HG03558 (cell line): Measurements from ENCODE around the gene ZW10.
"Not testable (repeated sequence)": the region's sequence is repeated elsewhere in the genome, so short reads cannot be mapped to it uniquely, and the experiment has no call there.

Experiments used
- ATAC-seq: cut with Tn5 transposase; IDR thresholded peaks from one replicate; pipeline ENCODE4 v1.9.1; 2021; ENCODE audit warnings: moderate number of reproducible peaks; ENCODE audit not compliant: unreplicated experiment; ENCODE audit errors: extremely low read depth

Gene ZW10, protein sequence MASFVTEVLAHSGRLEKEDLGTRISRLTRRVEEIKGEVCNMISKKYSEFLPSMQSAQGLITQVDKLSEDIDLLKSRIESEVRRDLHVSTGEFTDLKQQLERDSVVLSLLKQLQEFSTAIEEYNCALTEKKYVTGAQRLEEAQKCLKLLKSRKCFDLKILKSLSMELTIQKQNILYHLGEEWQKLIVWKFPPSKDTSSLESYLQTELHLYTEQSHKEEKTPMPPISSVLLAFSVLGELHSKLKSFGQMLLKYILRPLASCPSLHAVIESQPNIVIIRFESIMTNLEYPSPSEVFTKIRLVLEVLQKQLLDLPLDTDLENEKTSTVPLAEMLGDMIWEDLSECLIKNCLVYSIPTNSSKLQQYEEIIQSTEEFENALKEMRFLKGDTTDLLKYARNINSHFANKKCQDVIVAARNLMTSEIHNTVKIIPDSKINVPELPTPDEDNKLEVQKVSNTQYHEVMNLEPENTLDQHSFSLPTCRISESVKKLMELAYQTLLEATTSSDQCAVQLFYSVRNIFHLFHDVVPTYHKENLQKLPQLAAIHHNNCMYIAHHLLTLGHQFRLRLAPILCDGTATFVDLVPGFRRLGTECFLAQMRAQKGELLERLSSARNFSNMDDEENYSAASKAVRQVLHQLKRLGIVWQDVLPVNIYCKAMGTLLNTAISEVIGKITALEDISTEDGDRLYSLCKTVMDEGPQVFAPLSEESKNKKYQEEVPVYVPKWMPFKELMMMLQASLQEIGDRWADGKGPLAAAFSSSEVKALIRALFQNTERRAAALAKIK

DNA sequence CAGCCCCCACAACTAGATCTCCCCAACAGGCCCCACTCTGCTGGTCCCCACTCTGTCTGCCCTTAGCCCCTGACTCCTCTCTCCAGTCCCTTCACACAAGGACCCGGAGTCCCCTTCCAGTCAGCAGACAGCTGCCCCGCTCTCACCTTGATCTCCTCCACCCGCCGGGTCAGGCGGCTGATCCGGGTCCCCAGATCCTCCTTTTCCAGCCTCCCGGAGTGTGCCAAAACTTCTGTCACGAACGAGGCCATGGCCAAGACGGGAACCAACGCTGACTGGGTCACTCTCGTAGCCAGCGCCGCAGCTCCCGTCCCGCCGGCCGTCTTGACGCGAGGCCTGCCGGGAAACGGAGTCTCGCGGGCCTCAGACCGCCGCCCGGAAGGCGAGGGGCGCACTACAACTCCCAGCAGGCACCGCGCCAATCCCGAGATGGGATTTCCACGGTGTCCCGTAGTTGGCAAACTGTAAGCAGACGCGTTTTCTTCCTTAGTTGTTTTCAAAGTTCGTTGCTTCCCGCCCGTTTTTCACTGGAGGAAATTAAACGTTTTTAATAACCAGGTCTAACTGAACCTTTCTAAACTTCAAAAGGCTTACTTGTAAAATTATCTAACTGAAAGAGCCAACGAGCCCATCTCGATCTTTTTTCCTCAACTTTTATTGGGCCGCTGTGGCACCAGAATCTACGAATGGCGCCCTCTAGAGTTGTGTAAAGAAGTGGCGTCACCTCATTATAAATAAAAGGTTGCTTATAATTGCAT lies at the start of gene ZW10:
Gene ZW10, minus strand, starts transcription at position 277 of the 758 bp plus-strand sequence. Its CDS starts 26 bp downstream, at position 251.
- peak; percentile 89 for ATAC-seq

DNA sequence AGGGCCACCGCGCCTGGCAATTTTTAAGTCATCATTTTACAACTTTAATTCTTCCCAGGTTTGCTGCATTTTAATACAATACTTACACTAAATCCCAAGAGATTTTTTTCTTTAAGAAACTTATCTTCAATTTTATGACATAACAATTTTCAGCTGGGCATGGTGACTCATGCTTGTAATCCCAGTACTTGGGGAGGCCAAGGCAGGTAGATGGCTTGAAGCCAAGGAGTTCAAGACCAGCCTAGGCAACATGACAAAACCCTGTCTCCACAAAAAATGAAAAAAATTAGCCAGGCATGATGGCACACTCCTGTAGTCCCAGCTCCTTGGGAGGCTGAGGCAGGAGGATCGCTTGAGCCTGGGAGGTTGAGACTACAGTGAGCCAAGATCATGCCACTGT lies 44.9 kb upstream of the ZW10 start:
- no peak for ATAC-seq

- no peak for ATAC-seq
Measured at GRCh38 chr11:113817626-113818025, 44.1 kb upstream of the ZW10 start.

DNA sequence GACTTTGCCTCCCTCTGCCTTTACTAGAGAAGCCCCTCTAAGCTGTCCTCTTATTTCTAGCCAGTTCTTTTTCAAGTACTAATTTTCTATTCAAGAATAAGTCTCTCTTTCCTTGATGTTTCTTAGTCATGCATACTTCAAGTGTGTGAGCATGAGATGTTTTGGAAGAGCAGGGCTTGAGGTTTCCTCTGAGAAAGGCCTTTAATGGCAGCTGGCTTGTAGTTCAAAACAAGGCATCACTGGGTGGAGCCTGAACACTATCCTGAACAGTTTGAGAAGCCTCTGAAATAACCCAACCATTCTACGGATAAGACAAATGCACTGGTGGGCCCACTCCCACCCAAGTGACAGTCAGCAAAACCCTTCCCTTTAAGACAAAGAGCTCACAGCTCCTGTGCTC lies 43.7 kb upstream of the ZW10 start:
- no peak for ATAC-seq

DNA sequence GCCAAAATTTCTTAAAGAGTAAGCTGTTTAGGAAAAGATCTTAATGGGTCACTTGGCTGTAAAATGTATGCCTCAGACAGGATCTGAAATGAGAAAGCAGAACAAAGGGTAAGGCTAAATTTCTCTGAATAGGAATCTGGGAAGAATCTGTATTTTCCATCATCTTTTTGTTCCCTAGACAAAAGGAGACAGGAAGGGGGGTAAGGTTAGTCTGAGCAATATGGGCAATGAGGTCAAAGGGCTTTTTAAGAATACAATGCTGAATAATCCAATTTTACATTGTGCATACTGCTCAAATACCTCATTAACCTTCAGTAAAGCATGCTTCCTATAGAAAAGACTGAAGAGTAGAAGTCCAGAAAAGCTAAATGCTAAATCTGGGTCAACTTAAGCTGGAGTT lies 40.7 kb upstream of the ZW10 start:
- no peak for ATAC-seq

DNA sequence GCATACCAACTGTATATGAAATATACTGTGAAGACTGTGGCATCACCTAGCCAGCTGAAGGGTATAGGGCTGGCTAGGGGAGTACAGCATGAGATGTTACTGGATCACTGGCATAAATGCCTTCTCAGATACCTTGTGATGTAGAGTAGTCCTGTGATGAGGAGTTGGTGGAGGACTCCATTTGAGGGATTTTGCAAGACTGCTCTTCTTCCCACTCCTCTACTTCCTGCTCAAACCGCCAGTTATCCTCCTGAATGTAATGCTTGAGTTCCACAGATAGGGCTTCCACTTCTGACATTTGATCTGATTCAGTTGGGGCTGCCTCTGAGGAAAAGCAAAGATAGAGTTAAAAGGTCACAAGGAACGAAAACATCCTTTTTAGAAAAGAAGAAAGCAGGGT lies 35.4 kb upstream of the ZW10 start:
- ATAC-seq: no peak

DNA sequence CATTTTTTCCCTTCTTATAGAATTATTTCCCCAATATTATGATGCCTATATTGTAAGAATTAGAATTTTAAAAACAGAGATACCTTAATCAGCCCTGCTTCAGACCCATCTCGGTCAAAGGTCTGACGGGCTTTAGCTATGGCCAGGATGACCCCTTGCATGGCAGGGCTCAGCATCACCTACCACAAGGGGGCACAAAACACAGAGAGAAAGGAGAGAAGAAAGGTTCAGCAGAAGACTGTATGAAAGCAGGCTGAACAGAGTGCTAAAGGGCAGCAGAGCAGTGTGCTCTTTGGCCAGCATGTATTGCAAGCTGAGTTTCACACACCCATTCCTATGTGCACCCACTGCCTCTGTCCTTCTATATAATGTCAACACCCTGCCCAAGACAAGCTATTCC lies 32.9 kb upstream of the ZW10 start:
- ATAC-seq: no peak

DNA sequence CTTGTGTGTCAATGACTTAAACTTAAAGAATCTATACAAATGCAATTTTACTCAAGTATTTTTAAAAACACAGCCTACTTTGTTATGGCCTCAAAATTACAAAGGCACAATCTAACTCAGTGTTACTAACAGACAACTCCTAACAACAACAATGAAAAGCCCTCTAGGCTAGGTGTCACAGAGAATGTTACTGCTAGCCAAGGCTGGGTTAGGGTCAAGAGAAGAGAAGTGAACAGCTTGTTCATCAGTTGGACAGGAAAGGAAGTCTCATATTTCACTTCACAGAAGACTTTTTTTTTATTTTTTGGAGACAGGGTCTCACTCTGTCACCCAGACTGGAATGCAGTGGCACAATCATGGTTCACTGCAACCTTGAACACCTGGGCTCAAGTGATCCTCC lies 32.1 kb upstream of the ZW10 start:
- no peak for ATAC-seq

DNA sequence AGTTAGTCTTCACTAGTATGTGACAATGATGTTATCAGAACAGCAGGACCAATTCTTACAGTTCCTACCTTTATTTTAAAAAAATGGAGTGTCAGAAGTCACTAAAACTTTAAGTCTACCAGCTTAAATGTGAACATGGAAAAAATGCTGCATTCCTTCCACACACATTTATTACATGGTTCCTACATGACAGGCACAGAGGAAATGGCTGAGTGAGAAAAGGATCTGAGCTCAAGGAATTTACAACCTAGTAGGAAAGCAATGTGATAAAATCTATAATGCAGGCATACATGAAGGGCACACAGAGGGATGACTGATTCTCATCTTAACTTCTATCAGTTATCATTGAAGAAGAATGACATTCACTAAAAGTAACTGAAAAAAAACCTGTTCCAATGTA lies 29.1 kb upstream of the ZW10 start:
- no peak for ATAC-seq

- ATAC-seq: no peak
Measured at GRCh38 chr11:113796663-113797259, 23.3 kb upstream of the ZW10 start.

- ATAC-seq: no peak
Measured at GRCh38 chr11:113789675-113790320, 16.3 kb upstream of the ZW10 start.

- ATAC-seq: not testable (repeated sequence)
Measured at GRCh38 chr11:113789016-113789415, 15.5 kb upstream of the ZW10 start.

- no peak for ATAC-seq
Measured at GRCh38 chr11:113782134-113782533, 8.6 kb upstream of the ZW10 start.

DNA sequence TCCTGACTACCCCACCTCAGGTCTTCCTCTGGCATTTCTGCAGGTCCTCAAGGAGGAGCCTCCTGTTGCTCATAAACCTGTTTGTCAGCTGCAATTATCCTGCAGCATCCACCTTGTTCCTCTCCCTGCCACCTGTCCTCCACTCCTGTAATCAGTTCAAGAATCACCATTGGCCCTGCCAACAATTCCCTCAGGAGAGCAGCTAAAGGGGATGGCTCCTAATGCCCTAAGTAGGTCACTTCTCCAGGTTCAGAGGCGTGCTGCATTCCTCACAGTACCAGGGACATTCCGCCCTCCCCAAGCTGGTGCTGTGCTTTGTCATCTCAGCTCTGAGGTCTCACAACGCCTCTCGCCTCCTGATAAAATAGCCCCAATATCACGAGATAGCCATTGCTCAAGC lies 8.2 kb upstream of the ZW10 start:
- ATAC-seq: no peak

DNA sequence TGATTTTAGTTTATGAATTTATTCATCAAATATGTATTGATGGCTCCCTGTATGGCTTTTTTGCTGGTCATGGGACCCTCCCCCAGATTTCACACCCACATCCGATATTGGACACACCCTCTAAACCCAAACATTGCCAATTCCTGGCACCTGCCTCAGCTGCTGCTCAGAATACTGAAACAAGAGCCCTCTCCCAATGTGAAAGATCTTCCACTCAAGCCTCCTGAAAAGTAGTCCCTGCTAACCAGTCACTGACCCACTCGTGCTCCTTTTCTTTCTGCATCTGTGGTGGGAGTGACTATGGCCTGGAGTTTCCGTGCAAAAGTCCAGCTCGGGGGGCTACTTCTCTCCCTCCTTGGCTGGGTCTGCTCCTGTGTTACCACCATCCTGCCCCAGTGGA lies 6.0 kb upstream of the ZW10 start, which contains the start of gene CLDN25:
Gene CLDN25, plus strand, starts transcription at position 301 of the 400 bp plus-strand sequence. Its CDS starts 0 bp downstream, at position 301.
- no peak for ATAC-seq

- ATAC-seq: no peak
Measured at GRCh38 chr11:113778111-113778910, 4.8 kb upstream of the ZW10 start.

GRCh38 chr11:113774174-113774503 lies 647 bp upstream of the ZW10 start:
- no peak for ATAC-seq

DNA sequence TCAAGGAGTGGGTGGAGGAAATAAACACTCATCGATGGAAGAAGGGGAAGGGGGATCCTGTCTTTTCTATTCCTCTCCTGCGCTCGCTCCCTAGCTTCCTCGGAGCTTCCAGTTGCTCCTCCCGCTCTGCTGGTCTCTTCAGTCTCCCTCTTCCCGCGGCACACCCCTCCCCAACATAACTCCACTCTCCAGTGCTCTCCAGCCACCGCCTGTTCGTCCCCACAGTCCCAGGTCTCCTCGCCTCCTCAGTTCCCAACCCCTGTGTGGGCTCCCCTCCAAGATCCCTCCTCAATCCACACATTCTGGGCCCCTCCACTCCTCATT lies 438 bp downstream of the ZW10 start:
- ATAC-seq: no peak

- ATAC-seq: no peak
Measured at GRCh38 chr11:113771964-113772363, 1.5 kb downstream of the ZW10 start.
